PC-3 (cell line): ENCODE results near the gene ARFIP1. TPM values are rescaled to one million over a fixed set of nuclear protein-coding genes. Genes with fewer than 3 reads are reported as not detected.

ENCODE experiments used
- ATAC-seq: fragments of 200-7000 bp; cut with Tn5 transposase; 2 replicates; pipeline ENCODE4 v1.9.1; 2020; ENCODE audit warnings: mild to moderate bottlenecking, moderate library complexity
- BruUV-seq: library from RNA; stranded (reverse); fragments of 400-500 nt; replicated peaks from 2 replicates; lab custom pipeline; 2021; lab: Mats Ljungman, UMichigan
- CTCF ChIA-PET: fragments of 300-600 bp; sonication (Branson Sonifier 250); formaldehyde crosslinking; loops from one replicate; lab custom pipeline; 2022; ENCODE audit warnings: antibody characterized with exemption; lab: Charles Lee
- POLR2A ChIA-PET: fragments of 300-600 bp; sonication (Branson Sonifier 250); formaldehyde crosslinking; loops from one replicate; lab custom pipeline; 2022; ENCODE audit warnings: antibody characterized with exemption; ENCODE audit not compliant: unreplicated experiment; lab: Charles Lee
- DNase-seq: peaks from one replicate; pipeline ENCODE4 v3.0.0-alpha.2; 2015
- H2AFZ ChIP-seq: fragments of 300-600 bp; sonication (generic); 2 replicates; pipeline ENCODE4 v1.6.0; 2016; ENCODE audit warnings: antibody characterized with exemption, low read length
- H3F3A ChIP-seq: fragments of 300-600 bp; sonication (generic); one replicate; pipeline ENCODE4 v1.6.0; 2017; ENCODE audit warnings: antibody characterized with exemption, low read length, control low read depth, mild to moderate bottlenecking; ENCODE audit not compliant: unreplicated experiment
- H3K27ac ChIP-seq: fragments of 300-600 bp; sonication (generic); 2 replicates; pipeline ENCODE4 v1.5.1; 2016; ENCODE audit warnings: mild to moderate bottlenecking, low read length
- H3K27me3 ChIP-seq: fragments of 300-600 bp; sonication (generic); 2 replicates; pipeline ENCODE4 v1.6.1; 2016; ENCODE audit warnings: low read length, mixed read lengths
- H3K36me3 ChIP-seq: fragments of 300-600 bp; sonication (generic); 2 replicates; pipeline ENCODE4 v1.6.1; 2016; ENCODE audit warnings: low read depth, mixed run types, low read length, mixed read lengths
- H3K4me1 ChIP-seq: fragments of 300-600 bp; sonication (generic); 2 replicates; pipeline ENCODE4 v1.5.1; 2016; ENCODE audit warnings: low read length; ENCODE audit not compliant: insufficient read depth
- H3K4me2 ChIP-seq: fragments of 300-600 bp; sonication (generic); 2 replicates; pipeline ENCODE4 v1.6.0; 2016; ENCODE audit warnings: low read length
- H3K4me3 ChIP-seq: fragments of 300-600 bp; sonication (generic); 2 replicates; pipeline ENCODE4 v1.5.1; 2016; ENCODE audit warnings: mild to moderate bottlenecking, low read length, mixed read lengths
- H3K79me2 ChIP-seq: fragments of 300-600 bp; sonication (generic); 2 replicates; pipeline ENCODE4 v1.6.1; 2017; ENCODE audit warnings: low read length, mixed read lengths
- H3K9ac ChIP-seq: fragments of 300-600 bp; sonication (generic); 2 replicates; pipeline ENCODE4 v1.6.0; 2016; ENCODE audit warnings: mild to moderate bottlenecking, low read length
- H3K9me2 ChIP-seq: fragments of 300-600 bp; sonication (generic); replicated peaks from 2 replicates; pipeline ENCODE4 v1.6.1; 2016; ENCODE audit warnings: mixed run types, low read length, mixed read lengths
- H3K9me3 ChIP-seq: fragments of 300-600 bp; sonication (generic); 2 replicates; pipeline ENCODE4 v1.6.1; 2016; ENCODE audit warnings: low read length, mixed read lengths
- H4K20me1 ChIP-seq: fragments of 300-600 bp; sonication (generic); 2 replicates; pipeline ENCODE4 v1.6.1; 2016; ENCODE audit warnings: low read length, mixed read lengths
- EZH2 ChIP-seq: fragments of 300-600 bp; sonication (generic); IDR thresholded peaks from one replicate; pipeline ENCODE4 v1.6.1; 2017; ENCODE audit warnings: antibody characterized with exemption, mild to moderate bottlenecking, low read length; ENCODE audit not compliant: unreplicated experiment
- EZH2phosphoT487 ChIP-seq: fragments of 300-600 bp; sonication (generic); IDR thresholded peaks from 2 replicates; pipeline ENCODE4 v1.6.1; 2018; ENCODE audit warnings: mild to moderate bottlenecking, antibody characterized with exemption, low read length, borderline replicate concordance
- intact Hi-C: fragments of 100-400 bp; cut with micrococcal nuclease; formaldehyde crosslinking; loops from 2 replicates; pipeline ENCODE4 v1.9.0; 2023
- total RNA-seq: library from RNA; depleted of rRNA; stranded (reverse); fragments of >200 nt; gene quantifications from 2 replicates; pipeline ENCODE4 v1.2.3, GENCODE V29; 2014
- TF ChIP-seq, protein P1 (sequence below): fragments of 300-600 bp; sonication (generic); conservative IDR thresholded peaks from 2 replicates; pipeline ENCODE4 v1.5.1; 2017; ENCODE audit warnings: antibody characterized with exemption, low read depth, mild to moderate bottlenecking, low read length

Gene ARFIP1
- total RNA-seq, 1 experiment from 2014 or later, result 23.5 TPM

DNA sequence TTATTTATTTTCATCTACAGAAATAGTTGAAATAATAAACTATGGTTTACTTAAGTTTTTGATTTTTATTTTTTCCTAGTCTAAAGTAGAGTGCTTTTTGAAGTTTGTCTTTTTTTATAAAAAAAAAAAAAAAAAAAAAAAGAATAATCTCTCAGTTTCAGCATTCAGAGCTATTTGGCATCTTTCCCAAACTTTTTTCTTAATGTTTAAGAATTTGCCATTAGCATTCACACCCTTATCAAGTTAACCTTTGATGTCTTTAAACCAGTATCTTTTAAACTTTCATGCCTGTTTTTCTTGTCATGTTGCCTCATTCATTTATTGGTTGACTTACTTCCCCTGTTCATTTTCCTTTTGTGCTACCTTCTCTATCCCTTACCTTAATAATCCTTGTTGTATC, 95.5 kb downstream of the ARFIP1 start:
- Histone ChIP-seq H3K4me3 (no peak overlapping the region), H2AFZ (no peak overlapping the region), H3K9me2 (no peaks in the 10 kb centered on the region), H3K36me3 (no peaks in the 10 kb centered on the region), H3K27ac (no peak overlapping the region), H3K9me3 (no peaks in the 10 kb centered on the region), H3K27me3 (no peaks in the 10 kb centered on the region), H3F3A (no peaks in the 10 kb centered on the region), H3K79me2 (no peaks in the 10 kb centered on the region), H3K4me1 (no peaks in the 10 kb centered on the region), H4K20me1 (no peaks in the 10 kb centered on the region), H3K4me2 (no peak overlapping the region), H3K9ac (no peak overlapping the region)
- ChIA-PET POLR2A (no interaction called here), CTCF (no interaction called here)
- no TSS peak for BruUV-seq
- DNase-seq (no peak), ATAC-seq (no peak)
- intact Hi-C loops, result no loop called here
- TF ChIP-seq, protein P1, sequence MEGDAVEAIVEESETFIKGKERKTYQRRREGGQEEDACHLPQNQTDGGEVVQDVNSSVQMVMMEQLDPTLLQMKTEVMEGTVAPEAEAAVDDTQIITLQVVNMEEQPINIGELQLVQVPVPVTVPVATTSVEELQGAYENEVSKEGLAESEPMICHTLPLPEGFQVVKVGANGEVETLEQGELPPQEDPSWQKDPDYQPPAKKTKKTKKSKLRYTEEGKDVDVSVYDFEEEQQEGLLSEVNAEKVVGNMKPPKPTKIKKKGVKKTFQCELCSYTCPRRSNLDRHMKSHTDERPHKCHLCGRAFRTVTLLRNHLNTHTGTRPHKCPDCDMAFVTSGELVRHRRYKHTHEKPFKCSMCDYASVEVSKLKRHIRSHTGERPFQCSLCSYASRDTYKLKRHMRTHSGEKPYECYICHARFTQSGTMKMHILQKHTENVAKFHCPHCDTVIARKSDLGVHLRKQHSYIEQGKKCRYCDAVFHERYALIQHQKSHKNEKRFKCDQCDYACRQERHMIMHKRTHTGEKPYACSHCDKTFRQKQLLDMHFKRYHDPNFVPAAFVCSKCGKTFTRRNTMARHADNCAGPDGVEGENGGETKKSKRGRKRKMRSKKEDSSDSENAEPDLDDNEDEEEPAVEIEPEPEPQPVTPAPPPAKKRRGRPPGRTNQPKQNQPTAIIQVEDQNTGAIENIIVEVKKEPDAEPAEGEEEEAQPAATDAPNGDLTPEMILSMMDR, result no peak
- TF ChIP-seq EZH2phosphoT487 (no peak), EZH2 (no peak)

DNA sequence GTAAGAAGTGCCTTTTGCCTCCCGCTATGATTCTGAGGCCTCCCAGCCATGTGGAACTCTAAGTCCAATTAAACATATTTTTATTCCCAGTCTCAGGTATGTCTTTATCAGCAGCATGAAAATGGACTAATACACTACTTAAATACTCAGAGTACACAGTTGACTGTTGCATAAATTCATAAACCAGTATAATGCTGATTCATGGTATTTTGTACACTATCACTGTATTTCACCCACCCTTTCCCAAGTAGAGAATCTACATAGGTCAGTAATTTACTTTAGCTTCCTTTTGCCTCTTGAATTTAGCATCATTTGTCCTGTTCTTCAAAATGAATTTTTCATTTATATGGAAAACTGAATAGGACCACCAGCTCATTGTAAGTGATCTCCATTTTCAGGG, 98.1 kb downstream of the ARFIP1 start:
- Histone ChIP-seq H3K4me2 (no peak overlapping the region), H3K27me3 (no peaks in the 10 kb centered on the region), H3K79me2 (no peaks in the 10 kb centered on the region), H3K4me3 (no peak overlapping the region), H3K4me1 (no peaks in the 10 kb centered on the region), H3K9me2 (no peaks in the 10 kb centered on the region), H4K20me1 (no peaks in the 10 kb centered on the region), H3K36me3 (no peaks in the 10 kb centered on the region), H3K9ac (no peak overlapping the region), H2AFZ (no peak overlapping the region), H3F3A (no peaks in the 10 kb centered on the region), H3K27ac (no peak overlapping the region), H3K9me3 (no peaks in the 10 kb centered on the region)
- no TSS peak for BruUV-seq
- ATAC-seq (no peak), DNase-seq (no peak)
- intact Hi-C loops, result no loop called here
- ChIA-PET CTCF (no interaction called here), POLR2A (no interaction called here)
- TF ChIP-seq EZH2phosphoT487 (no peak), EZH2 (no peak)
- TF ChIP-seq, protein P1, result no peak

DNA sequence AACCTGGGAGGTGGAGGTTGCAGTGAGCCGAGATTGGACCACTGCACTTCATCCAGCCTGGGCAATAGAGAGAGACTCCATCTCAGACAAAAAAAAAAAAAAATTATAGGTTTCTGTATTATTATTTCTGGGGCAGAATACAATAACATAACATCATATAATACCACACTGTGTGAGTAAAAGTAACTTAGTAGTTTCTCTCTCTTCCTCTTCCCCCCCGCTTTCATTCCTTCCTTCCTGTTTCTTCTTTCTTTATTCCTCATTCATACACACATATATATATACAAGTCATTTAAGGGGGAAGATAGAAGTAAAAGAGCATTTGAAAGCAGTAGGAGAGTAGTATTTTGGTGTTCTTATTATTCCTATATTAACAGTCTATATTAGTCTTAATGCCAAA, 100.5 kb downstream of the ARFIP1 start:
- no peaks in the 10 kb centered on the region for H3K79me2 ChIP-seq
- ChIA-PET POLR2A (no interaction called here), CTCF (no interaction called here)
- H3K4me3 ChIP-seq, result no peak overlapping the region
- no peak overlapping the region for H3K4me2 ChIP-seq
- no peaks in the 10 kb centered on the region for H3K36me3 ChIP-seq
- no peaks in the 10 kb centered on the region for H4K20me1 ChIP-seq
- H3F3A ChIP-seq, result no peaks in the 10 kb centered on the region
- TF ChIP-seq EZH2phosphoT487 (no peak), EZH2 (no peak)
- TF ChIP-seq, protein P1, result no peak
- no peak overlapping the region for H3K27ac ChIP-seq
- H3K9me2 ChIP-seq, result no peaks in the 10 kb centered on the region
- intact Hi-C loops, result no loop called here
- H3K4me1 ChIP-seq, result no peaks in the 10 kb centered on the region
- no peak for DNase-seq
- H2AFZ ChIP-seq, result no peak overlapping the region
- ATAC-seq, result no peak
- H3K9me3 ChIP-seq, result no peaks in the 10 kb centered on the region
- no TSS peak for BruUV-seq
- H3K27me3 ChIP-seq, result no peaks in the 10 kb centered on the region
- no peak overlapping the region for H3K9ac ChIP-seq
